HCT116 (cell line): ENCODE data around the gene MTHFSD. TPM values are rescaled to one million over a fixed set of nuclear protein-coding genes. Genes with fewer than 3 reads are reported as not detected.

ENCODE experiments used
- ATAC-seq: fragments of 200-7000 bp; cut with Tn5 transposase; 2 replicates; pipeline ENCODE4 v1.9.1; 2020; ENCODE audit warnings: mild to moderate bottlenecking, moderate library complexity
- BruUV-seq: library from RNA; stranded (reverse); fragments of 400-500 nt; replicated peaks from 2 replicates; lab custom pipeline; 2021; lab: Mats Ljungman, UMichigan
- CTCF ChIA-PET: fragments of 300-600 bp; sonication (Branson Sonifier 250); formaldehyde crosslinking; loops from one replicate; lab custom pipeline; 2021; ENCODE audit warnings: antibody characterized with exemption; lab: Charles Lee
- POLR2A ChIA-PET: fragments of 300-600, 350-600 bp; sonication (Branson Sonifier 250); formaldehyde crosslinking; loops from one replicate; lab custom pipeline; 2021; ENCODE audit warnings: antibody characterized with exemption; lab: Charles Lee
- RAD21 ChIA-PET, 2 experiments: fragments of 300-600 bp; sonication (Branson Sonifier 250); formaldehyde crosslinking; loops; one replicate each; lab custom pipeline; 2023; ENCODE audit warnings: low total read pairs in 2 of 2; ENCODE audit not compliant: uncharacterized antibody in 2 of 2, unreplicated experiment in 2 of 2, low non-redundant PET in 1 of 2; lab: Charles Lee
- DNase-seq: peaks from one replicate; pipeline ENCODE4 v3.0.0-alpha.2; 2010; ENCODE audit warnings: low read depth, low spot score
- H2AFZ ChIP-seq: fragments of 200-600 bp; shearing (Covaris generic), sonication (generic); 2 replicates; pipeline ENCODE4 v1.6.1; 2017; ENCODE audit warnings: low read depth, mixed run types, mixed read lengths, antibody characterized with exemption, low read length; ENCODE audit not compliant: poor library complexity, severe bottlenecking
- H3K27ac ChIP-seq: 2 replicates; pipeline ENCODE4 v1.5.1; 2012; ENCODE audit warnings: low read depth, low read length
- H3K27me3 ChIP-seq: fragments of 200-600 bp; sonication (generic); 2 replicates; pipeline ENCODE4 v1.6.1; 2016; ENCODE audit warnings: mixed run types, low read length, mixed read lengths; ENCODE audit not compliant: insufficient read depth
- H3K36me3 ChIP-seq, 2 experiments: fragments of 200-500 bp in 1 of 2; fragments of 200-600 bp in 1 of 2; sonication (Bioruptor generic) in 1 of 2; sonication (generic) in 1 of 2; 2 replicates each; pipeline versions ENCODE4 v1.5.1 to v1.6.1; 2014 to 2016; ENCODE audit warnings: low read length in 2 of 2, inconsistent platforms in 1 of 2, mixed read lengths in 1 of 2, mixed run types in 1 of 2; ENCODE audit not compliant: insufficient read depth in 2 of 2, control insufficient read depth in 1 of 2
- H3K4me1 ChIP-seq, 2 experiments: fragments of 200-600 bp in 1 of 2; sonication (generic) in 1 of 2; 2 replicates each; pipeline versions ENCODE4 v1.5.1 to v1.6.1; 2012 to 2017; ENCODE audit warnings: low read length in 2 of 2, inconsistent platforms in 1 of 2, mild to moderate bottlenecking in 1 of 2, mixed read lengths in 1 of 2, mixed run types in 1 of 2, moderate library complexity in 1 of 2; ENCODE audit not compliant: insufficient read depth in 2 of 2, control insufficient read depth in 1 of 2
- H3K4me2 ChIP-seq: fragments of 200-600 bp; sonication (generic); 2 replicates; pipeline ENCODE4 v1.6.1; 2017; ENCODE audit warnings: mixed run types, low read length, mixed read lengths
- H3K4me3 ChIP-seq, 2 experiments: fragments of 200-600 bp in 1 of 2; sonication (generic) in 1 of 2; replicated peaks in 1 of 2; 2 replicates each; pipeline ENCODE4 v1.5.1; 2011 to 2016; ENCODE audit warnings: low read length in 2 of 2, control low read depth in 1 of 2, low read depth in 1 of 2, mild to moderate bottlenecking in 1 of 2, mixed read lengths in 1 of 2, mixed run types in 1 of 2
- H3K79me2 ChIP-seq: fragments of 200-600 bp; sonication (generic); 2 replicates; pipeline ENCODE4 v1.6.1; 2017; ENCODE audit warnings: mild to moderate bottlenecking, mixed run types, low read length, moderate library complexity, mixed read lengths; ENCODE audit not compliant: insufficient read depth
- H3K9ac ChIP-seq: fragments of 200-600 bp; sonication (generic); 2 replicates; pipeline ENCODE4 v1.6.1; 2016; ENCODE audit warnings: low read length, mixed read lengths
- H3K9me2 ChIP-seq: fragments of 200-600 bp; sonication (generic), shearing (Covaris generic); 2 replicates; pipeline ENCODE4 v1.6.1; 2017; ENCODE audit warnings: mixed run types, mild to moderate bottlenecking, moderate library complexity; ENCODE audit not compliant: insufficient read depth
- H3K9me3 ChIP-seq, 2 experiments: fragments of 200-500 bp in 1 of 2; fragments of 200-600 bp in 1 of 2; sonication (Bioruptor generic) in 1 of 2; sonication (generic) in 1 of 2; 2 replicates each; pipeline ENCODE4 v1.6.1; 2014 to 2017; ENCODE audit warnings: low read length in 2 of 2, mixed read lengths in 2 of 2, inconsistent platforms in 1 of 2, low read depth in 1 of 2, mild to moderate bottlenecking in 1 of 2, mixed run types in 1 of 2, moderate library complexity in 1 of 2; ENCODE audit not compliant: control insufficient read depth in 1 of 2, insufficient read depth in 1 of 2
- H4K20me1 ChIP-seq: fragments of 200-600 bp; sonication (generic), shearing (Covaris generic); 2 replicates; pipeline ENCODE4 v1.6.1; 2017; ENCODE audit warnings: mixed run types, mild to moderate bottlenecking, moderate library complexity; ENCODE audit not compliant: insufficient read depth
- EGR1 ChIP-seq: IDR thresholded peaks from 2 replicates; pipeline ENCODE4 v1.6.1; 2012; ENCODE audit warnings: low read depth
- EZH2phosphoT487 ChIP-seq: fragments of 200-600 bp; IDR thresholded peaks from 2 replicates; pipeline ENCODE4 v1.6.1; 2018; ENCODE audit warnings: antibody characterized with exemption, borderline replicate concordance
- JUND ChIP-seq: IDR thresholded peaks from 2 replicates; pipeline ENCODE4 v1.6.1; 2012
- RAD21 ChIP-seq: IDR thresholded peaks from 2 replicates; pipeline ENCODE4 v1.6.1; 2012; ENCODE audit warnings: low read depth, mild to moderate bottlenecking
- SP1 ChIP-seq: IDR thresholded peaks from 2 replicates; pipeline ENCODE4 v1.6.1; 2012; ENCODE audit warnings: low read depth
- TCF7L2 ChIP-seq: IDR thresholded peaks from 2 replicates; pipeline ENCODE4 v1.7.0; 2011; ENCODE audit warnings: borderline replicate concordance, inconsistent platforms; ENCODE audit not compliant: insufficient read depth, insufficient read length; ENCODE audit errors: extremely low read depth
- ZNF274 ChIP-seq: fragments of 200-500 bp; sonication (Bioruptor generic); IDR thresholded peaks from 2 replicates; pipeline ENCODE4 v1.6.1; 2014; ENCODE audit warnings: mild to moderate bottlenecking, low read depth, low read length, inconsistent platforms
- intact Hi-C: fragments of 100-400 bp; cut with micrococcal nuclease; formaldehyde crosslinking; loops from 2 replicates; pipeline ENCODE4 v1.10.0; 2022
- total RNA-seq: library from RNA; stranded (reverse); gene quantifications from one replicate; pipeline ENCODE4 v1.2.1, GENCODE V29; 2021; ENCODE audit not compliant: unreplicated experiment
- TF ChIP-seq, protein P1 (sequence below), 3 experiments: fragments of 200-600 bp in 1 of 3; sonication (generic) in 1 of 3; IDR thresholded peaks in 2 of 3; conservative IDR thresholded peaks in 1 of 3; 2 replicates each; pipeline ENCODE4 v1.5.1; 2012 to 2017; ENCODE audit warnings: low read depth in 2 of 3, low read length in 2 of 3, antibody characterized with exemption in 1 of 3, borderline replicate concordance in 1 of 3, control low read depth in 1 of 3, mild to moderate bottlenecking in 1 of 3, mixed read lengths in 1 of 3, mixed run types in 1 of 3, moderate library complexity in 1 of 3; ENCODE audit not compliant: insufficient read depth in 1 of 3

The MTHFSD gene
- total RNA-seq, 1 experiment from 2014 or later, result 33.1 TPM

DNA sequence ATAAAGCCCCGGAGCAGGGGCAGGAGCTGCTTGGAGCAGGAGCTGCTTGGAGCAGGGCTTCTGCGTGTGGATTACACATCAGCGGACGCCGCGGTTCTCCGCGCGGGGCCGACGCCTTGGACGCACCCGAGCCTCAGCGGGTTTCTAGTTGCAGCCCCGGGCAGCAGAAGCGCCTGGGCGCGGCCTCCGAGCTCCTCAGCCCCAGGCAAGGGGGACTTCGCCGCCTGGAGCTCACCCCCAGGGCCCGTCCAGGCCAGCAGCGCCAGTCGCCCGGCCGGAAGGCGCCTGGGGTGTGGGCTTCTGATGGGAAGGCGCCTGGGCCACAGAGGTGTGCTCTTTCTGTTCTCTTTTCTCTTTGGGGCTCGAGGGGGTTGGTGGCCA lies 38.4 kb downstream of the MTHFSD start:
- Histone ChIP-seq H4K20me1 (no peaks in the 10 kb centered on the region), H2AFZ (no peak overlapping the region), H3K4me1 (peaks cover 4 to 13% of the 10 kb centered on the region in 2 experiments; a peak in 3 of 4 replicates), H3K4me3 (no peak overlapping the region), H3K4me2 (no peak overlapping the region), H3K36me3 (no peaks in the 10 kb centered on the region), H3K9me3 (no peaks in the 10 kb centered on the region), H3K79me2 (no peaks in the 10 kb centered on the region), H3K9me2 (no peaks in the 10 kb centered on the region), H3K27ac (no peak overlapping the region), H3K9ac (no peak overlapping the region), H3K27me3 (no peaks in the 10 kb centered on the region)
- DNase-seq (no peak), ATAC-seq (no peak)
- ChIA-PET RAD21 (interaction anchor here (0.6 to 3.5 kb wide), 4 partner anchors 264 to 472 kb away, joined by 9 to 32 read pairs (median 10); no protein-coding TSS in a partner anchor), POLR2A (interaction anchor here (0.5 kb wide), 1 partner anchor 81 kb away, joined by 3 read pairs; no protein-coding TSS in a partner anchor), CTCF (interaction anchor here (1.0 to 3.5 kb wide), 11 partner anchors 9 to 696 kb away, joined by 3 to 139 read pairs (median 15); no protein-coding TSS in a partner anchor)
- TF ChIP-seq EGR1, result no peak
- TF ChIP-seq RAD21, result no peak
- no peak for TF ChIP-seq ZNF274
- intact Hi-C loops, result loop anchor here (1.0 kb wide), 2 partner anchors 175 to 264 kb away; no protein-coding TSS in a partner anchor
- BruUV-seq, result no TSS peak

DNA sequence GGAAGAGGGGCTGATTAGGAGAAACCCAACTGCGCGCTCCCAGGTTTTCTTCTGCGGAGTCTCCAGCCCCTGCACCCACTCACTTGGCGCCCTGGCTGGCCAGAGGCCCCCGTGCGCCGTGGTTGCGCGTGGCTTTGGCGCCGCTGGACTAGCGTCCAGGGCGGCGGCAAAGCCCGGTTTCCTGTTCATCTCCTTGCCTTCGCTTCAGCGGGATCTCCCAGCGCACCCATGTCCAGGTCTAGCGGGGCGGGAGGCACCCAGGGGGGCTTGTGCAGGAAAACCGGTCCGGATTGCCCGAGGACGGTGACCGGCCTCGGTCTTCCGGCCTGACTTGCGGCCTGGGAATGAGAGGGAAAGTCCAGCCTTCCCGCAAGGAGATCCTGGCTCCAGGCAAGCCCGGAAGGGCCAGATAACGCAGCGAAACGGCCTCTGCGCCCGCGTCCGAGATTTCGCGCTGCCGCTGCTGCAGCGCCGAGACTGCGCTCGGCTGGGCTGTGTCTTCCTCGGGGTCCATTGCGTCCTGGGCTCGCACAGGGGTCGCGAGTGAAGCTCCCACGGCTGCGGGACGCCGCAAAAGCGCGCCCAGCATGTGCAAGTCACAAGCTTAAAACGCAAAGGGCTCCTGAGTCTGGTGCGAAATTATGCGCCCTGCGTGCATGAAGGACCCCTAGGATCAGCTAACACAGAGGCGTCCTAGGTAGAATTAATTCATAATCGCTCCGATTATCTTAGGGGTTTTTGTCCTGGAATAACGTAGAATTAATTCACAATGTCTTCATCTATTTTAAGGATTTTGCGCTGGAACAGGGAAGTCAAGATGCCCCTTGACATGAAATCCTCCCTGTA lies 39.0 kb downstream of the MTHFSD start:
- RAD21 ChIA-PET, result interaction anchor here in 1 of 2 experiments (3.5 kb wide), 1 partner anchor 263 kb away, joined by 32 read pairs; no protein-coding TSS in a partner anchor
- no peak overlapping the region for H3K27ac ChIP-seq
- no peaks in the 10 kb centered on the region for H3K36me3 ChIP-seq
- no peaks in the 10 kb centered on the region for H3K27me3 ChIP-seq
- no peak for ATAC-seq
- H3K4me1 ChIP-seq, result peaks cover 4 to 13% of the 10 kb centered on the region in 2 experiments; a peak in 3 of 4 replicates
- H3K4me2 ChIP-seq, result no peak overlapping the region
- H4K20me1 ChIP-seq, result no peaks in the 10 kb centered on the region
- POLR2A ChIA-PET, result no interaction called here
- no peaks in the 10 kb centered on the region for H3K79me2 ChIP-seq
- H2AFZ ChIP-seq, result no peak overlapping the region
- H3K4me3 ChIP-seq, result no peak overlapping the region
- BruUV-seq, result no TSS peak
- no peak overlapping the region for H3K9ac ChIP-seq
- TF ChIP-seq TCF7L2, result no peak
- TF ChIP-seq RAD21, result no peak
- TF ChIP-seq JUND, result no peak
- TF ChIP-seq, protein P1, sequence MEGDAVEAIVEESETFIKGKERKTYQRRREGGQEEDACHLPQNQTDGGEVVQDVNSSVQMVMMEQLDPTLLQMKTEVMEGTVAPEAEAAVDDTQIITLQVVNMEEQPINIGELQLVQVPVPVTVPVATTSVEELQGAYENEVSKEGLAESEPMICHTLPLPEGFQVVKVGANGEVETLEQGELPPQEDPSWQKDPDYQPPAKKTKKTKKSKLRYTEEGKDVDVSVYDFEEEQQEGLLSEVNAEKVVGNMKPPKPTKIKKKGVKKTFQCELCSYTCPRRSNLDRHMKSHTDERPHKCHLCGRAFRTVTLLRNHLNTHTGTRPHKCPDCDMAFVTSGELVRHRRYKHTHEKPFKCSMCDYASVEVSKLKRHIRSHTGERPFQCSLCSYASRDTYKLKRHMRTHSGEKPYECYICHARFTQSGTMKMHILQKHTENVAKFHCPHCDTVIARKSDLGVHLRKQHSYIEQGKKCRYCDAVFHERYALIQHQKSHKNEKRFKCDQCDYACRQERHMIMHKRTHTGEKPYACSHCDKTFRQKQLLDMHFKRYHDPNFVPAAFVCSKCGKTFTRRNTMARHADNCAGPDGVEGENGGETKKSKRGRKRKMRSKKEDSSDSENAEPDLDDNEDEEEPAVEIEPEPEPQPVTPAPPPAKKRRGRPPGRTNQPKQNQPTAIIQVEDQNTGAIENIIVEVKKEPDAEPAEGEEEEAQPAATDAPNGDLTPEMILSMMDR (IDR thresholded peaks at IDR 0.05 in 2 of 3, conservative IDR thresholded peaks at IDR 0.05 in 1 of 3; ENCODE audit: borderline replicate concordance in 1 of 3, insufficient read depth in 1 of 3, low read depth in 2 of 3, low read length in 2 of 3), result no peak
- no peak for TF ChIP-seq SP1
- no peak for TF ChIP-seq EZH2phosphoT487
- no peak for TF ChIP-seq EGR1
- intact Hi-C loops, result no loop called here
- DNase-seq, result no peak
- CTCF ChIA-PET, result interaction anchor here (2.5 to 3.5 kb wide), 5 partner anchors 175 to 696 kb away, joined by 15 to 139 read pairs (median 49); no protein-coding TSS in a partner anchor
- no peaks in the 10 kb centered on the region for H3K9me2 ChIP-seq
- no peaks in the 10 kb centered on the region for H3K9me3 ChIP-seq
